ENCODE measurements around the gene MLLT3.

MLLT3 gene

DNA sequence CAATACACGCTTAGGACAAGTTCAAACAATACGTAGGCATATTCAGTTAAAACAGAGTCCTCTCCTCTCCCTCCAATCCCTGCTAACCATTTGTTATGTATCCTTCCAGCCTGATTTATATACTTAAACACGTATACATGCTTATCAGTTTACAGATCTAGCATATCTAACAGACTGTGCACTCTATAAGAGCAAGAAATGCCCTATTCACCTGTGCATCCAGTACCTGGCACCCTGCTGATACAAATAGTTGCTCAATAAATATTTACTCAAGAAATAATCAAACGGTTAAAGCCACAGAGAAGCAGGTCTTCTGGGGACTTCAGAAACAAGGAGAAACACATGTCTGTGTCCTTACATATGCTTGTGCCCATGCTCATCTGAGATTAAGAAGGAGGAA, 55.9 kb downstream of the MLLT3 start:
- TF ChIP-seq TAF1 (IDR thresholded peaks at IDR 0.05; ENCODE audit: low read depth, low read length) (no peak), PAX5 (IDR thresholded peaks at IDR 0.05; ENCODE audit: insufficient read depth, low read length, severe bottlenecking) (no peak), POU2F2 (IDR thresholded peaks at IDR 0.05; ENCODE audit: low read depth, low read length) (no peak), POLR2AphosphoS5 (IDR thresholded peaks at IDR 0.05; ENCODE audit: low read depth, low read length) (no peak), POLR2A (IDR thresholded peaks at IDR 0.05; ENCODE audit: low read depth, low read length) (no peak), SPI1 (IDR thresholded peaks at IDR 0.05; ENCODE audit: low read depth, low read length) (no peak)
- DNase-seq (ENCODE audit: insufficient read length, low spot score) (no peak), FAIRE-seq (peak; percentile 66)

DNA sequence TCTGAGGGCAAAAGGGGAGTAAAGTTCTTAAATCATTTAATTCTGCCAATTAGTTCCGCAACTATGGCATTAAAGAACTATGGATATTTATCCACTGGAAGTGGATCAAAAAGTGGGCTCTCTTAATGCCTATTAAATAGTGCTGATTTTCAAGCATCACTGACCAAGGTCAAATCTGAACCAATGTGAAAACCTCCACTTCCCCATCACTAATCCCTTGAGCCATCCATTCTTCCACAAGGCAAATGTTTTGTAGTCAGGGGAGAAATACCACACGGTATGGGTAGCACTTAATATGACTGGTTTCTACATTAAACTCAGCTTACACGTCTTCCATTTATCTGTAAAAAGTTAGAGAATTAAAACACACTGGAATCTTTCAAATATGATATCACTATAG, 57.6 kb downstream of the MLLT3 start:
- peak; percentile 69 for FAIRE-seq
- DNase-seq (ENCODE audit: insufficient read length, low spot score), result no peak
- TF ChIP-seq PAX5 (IDR thresholded peaks at IDR 0.05; ENCODE audit: insufficient read depth, low read length, severe bottlenecking) (no peak), POLR2AphosphoS5 (IDR thresholded peaks at IDR 0.05; ENCODE audit: low read depth, low read length) (no peak), POU2F2 (IDR thresholded peaks at IDR 0.05; ENCODE audit: low read depth, low read length) (no peak), POLR2A (IDR thresholded peaks at IDR 0.05; ENCODE audit: low read depth, low read length) (no peak), TAF1 (IDR thresholded peaks at IDR 0.05; ENCODE audit: low read depth, low read length) (no peak), SPI1 (IDR thresholded peaks at IDR 0.05; ENCODE audit: low read depth, low read length) (peak; percentile 62)

DNA sequence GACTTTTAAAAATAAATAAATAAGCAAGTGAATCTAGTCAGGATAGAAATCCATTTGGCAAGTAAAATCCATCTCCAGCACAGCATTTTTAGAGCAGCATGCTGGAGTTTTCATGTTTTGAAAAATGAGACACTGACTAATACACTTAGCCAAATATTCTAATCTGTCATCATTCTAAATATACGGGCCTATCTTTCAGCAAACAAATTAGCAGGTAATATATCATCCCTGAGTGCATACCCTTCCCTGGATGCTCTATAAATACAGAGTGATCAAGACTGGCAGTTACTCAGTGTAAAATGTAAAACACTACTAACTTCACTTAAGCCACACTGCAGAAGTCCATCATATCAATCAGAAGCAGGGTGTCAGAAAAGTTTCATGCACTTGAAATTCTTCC, 58.4 kb downstream of the MLLT3 start:
- no peak for DNase-seq (ENCODE audit: insufficient read length, low spot score)
- TF ChIP-seq POU2F2 (IDR thresholded peaks at IDR 0.05; ENCODE audit: low read depth, low read length), result no peak
- no peak for TF ChIP-seq TAF1 (IDR thresholded peaks at IDR 0.05; ENCODE audit: low read depth, low read length)
- TF ChIP-seq POLR2A (IDR thresholded peaks at IDR 0.05; ENCODE audit: low read depth, low read length), result no peak
- no peak for TF ChIP-seq POLR2AphosphoS5 (IDR thresholded peaks at IDR 0.05; ENCODE audit: low read depth, low read length)
- TF ChIP-seq SPI1 (IDR thresholded peaks at IDR 0.05; ENCODE audit: low read depth, low read length), result no peak
- FAIRE-seq, result no peak

DNA sequence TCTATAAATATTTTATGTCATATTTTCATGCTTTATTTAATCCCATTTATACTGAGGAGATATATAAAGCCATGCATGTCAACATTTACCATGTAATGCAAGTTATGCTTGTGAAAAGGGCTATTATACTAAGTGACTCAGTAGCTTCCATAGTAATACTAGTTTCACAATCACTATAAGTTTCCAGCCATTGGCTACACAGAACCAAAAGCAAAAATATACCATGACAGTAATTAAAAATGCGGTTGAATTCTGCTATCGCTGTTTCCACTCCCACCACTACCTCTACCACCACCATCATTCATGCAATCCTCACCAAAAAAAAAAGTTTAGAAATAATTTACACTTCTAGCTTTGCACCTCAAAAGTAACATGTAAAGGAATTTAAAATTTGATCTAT, 60.2 kb downstream of the MLLT3 start:
- FAIRE-seq (peak; percentile 33), DNase-seq (ENCODE audit: insufficient read length, low spot score) (no peak)
- TF ChIP-seq SPI1 (IDR thresholded peaks at IDR 0.05; ENCODE audit: low read depth, low read length) (no peak), PAX5 (IDR thresholded peaks at IDR 0.05; ENCODE audit: insufficient read depth, low read length, severe bottlenecking) (no peak), POLR2AphosphoS5 (IDR thresholded peaks at IDR 0.05; ENCODE audit: low read depth, low read length) (no peak), TAF1 (IDR thresholded peaks at IDR 0.05; ENCODE audit: low read depth, low read length) (no peak), POU2F2 (IDR thresholded peaks at IDR 0.05; ENCODE audit: low read depth, low read length) (no peak)

DNA sequence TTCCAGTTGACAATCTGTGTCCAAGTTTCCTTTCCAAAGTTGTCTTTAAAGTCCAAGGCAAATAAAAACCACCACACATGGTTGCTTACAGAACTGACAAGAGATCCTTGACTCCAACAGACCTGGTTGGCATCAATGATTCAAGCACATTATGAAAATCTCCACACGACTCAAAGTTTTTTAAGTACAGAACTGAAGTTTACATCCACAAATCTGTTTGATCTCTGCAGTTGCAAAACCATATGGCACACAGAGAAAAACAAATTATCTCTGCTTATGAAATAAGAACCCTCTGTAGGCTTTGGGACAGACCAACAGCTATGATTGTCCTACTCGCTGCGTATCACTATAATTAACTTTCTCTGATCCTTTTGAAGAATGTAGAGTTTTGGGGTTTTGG, 60.8 kb downstream of the MLLT3 start:
- no peak for TF ChIP-seq SPI1 (IDR thresholded peaks at IDR 0.05; ENCODE audit: low read depth, low read length)
- TF ChIP-seq PAX5 (IDR thresholded peaks at IDR 0.05; ENCODE audit: insufficient read depth, low read length, severe bottlenecking), result no peak
- no peak for TF ChIP-seq TAF1 (IDR thresholded peaks at IDR 0.05; ENCODE audit: low read depth, low read length)
- TF ChIP-seq POU2F2 (IDR thresholded peaks at IDR 0.05; ENCODE audit: low read depth, low read length), result no peak
- no peak for TF ChIP-seq POLR2A (IDR thresholded peaks at IDR 0.05; ENCODE audit: low read depth, low read length)
- no peak for TF ChIP-seq POLR2AphosphoS5 (IDR thresholded peaks at IDR 0.05; ENCODE audit: low read depth, low read length)
- DNase-seq (ENCODE audit: insufficient read length, low spot score) (no peak), FAIRE-seq (no peak)

DNA sequence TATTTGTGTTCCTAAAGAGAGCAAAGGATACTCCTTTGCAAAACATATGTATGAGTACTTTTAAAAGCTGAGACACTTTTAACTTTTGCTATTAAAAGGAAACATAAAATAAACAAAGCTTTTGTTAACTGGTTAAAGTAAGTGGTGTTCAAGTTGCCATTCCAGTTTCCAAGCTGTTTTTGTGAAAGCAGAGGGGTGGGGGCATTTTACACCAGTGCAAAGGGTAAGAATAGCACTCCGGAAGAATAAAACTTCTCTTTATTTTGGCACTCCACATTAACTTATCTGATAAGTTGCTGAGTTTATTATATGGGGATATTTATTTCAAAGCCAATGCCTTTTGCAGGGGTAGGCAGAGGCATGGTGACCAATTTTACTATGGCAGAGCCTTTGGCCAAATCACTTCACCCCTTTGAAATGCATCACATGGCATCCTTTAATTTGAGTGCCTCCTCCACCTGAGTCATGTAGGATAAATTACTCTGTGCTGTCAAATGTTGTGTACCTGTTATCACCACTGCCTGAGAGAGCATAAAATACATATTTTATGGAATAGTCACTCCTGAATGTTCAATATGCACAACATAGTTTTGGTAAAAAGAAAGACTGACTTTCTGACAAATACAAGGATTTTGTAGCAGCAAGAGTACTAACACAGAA, 62.9 kb downstream of the MLLT3 start:
- TF ChIP-seq POLR2AphosphoS5 (IDR thresholded peaks at IDR 0.05; ENCODE audit: low read depth, low read length) (no peak), POU2F2 (IDR thresholded peaks at IDR 0.05; ENCODE audit: low read depth, low read length) (no peak), TAF1 (IDR thresholded peaks at IDR 0.05; ENCODE audit: low read depth, low read length) (no peak), SPI1 (IDR thresholded peaks at IDR 0.05; ENCODE audit: low read depth, low read length) (no peak)
- DNase-seq (ENCODE audit: insufficient read length, low spot score), result no peak
- peak; percentile 50 for FAIRE-seq

DNA sequence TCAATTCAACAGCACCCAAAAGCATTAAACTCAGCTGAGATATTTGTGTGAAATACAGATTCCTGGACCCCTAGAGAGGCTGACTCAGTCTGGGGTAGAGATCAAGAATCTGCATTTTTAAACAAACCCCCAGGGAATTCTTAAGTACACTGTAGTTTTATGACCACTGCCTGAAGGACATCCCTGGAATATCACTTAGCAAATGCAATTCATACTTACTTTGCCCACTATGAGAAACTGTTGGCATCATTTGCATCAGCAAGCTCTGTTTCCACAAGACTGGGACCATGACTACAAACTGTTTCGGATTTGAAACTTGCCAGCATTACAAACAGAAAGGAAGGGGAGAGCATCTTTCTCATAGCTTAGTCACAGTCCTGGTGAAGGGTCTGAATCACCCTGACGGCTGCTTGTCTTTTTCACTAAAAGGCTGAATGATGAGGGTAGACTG, 63.7 kb downstream of the MLLT3 start:
- TF ChIP-seq TAF1 (IDR thresholded peaks at IDR 0.05; ENCODE audit: low read depth, low read length) (no peak), PAX5 (IDR thresholded peaks at IDR 0.05; ENCODE audit: insufficient read depth, low read length, severe bottlenecking) (no peak), POU2F2 (IDR thresholded peaks at IDR 0.05; ENCODE audit: low read depth, low read length) (no peak), POLR2AphosphoS5 (IDR thresholded peaks at IDR 0.05; ENCODE audit: low read depth, low read length) (no peak), POLR2A (IDR thresholded peaks at IDR 0.05; ENCODE audit: low read depth, low read length) (no peak), SPI1 (IDR thresholded peaks at IDR 0.05; ENCODE audit: low read depth, low read length) (no peak)
- DNase-seq (ENCODE audit: insufficient read length, low spot score) (no peak), FAIRE-seq (peak; percentile 76)

DNA sequence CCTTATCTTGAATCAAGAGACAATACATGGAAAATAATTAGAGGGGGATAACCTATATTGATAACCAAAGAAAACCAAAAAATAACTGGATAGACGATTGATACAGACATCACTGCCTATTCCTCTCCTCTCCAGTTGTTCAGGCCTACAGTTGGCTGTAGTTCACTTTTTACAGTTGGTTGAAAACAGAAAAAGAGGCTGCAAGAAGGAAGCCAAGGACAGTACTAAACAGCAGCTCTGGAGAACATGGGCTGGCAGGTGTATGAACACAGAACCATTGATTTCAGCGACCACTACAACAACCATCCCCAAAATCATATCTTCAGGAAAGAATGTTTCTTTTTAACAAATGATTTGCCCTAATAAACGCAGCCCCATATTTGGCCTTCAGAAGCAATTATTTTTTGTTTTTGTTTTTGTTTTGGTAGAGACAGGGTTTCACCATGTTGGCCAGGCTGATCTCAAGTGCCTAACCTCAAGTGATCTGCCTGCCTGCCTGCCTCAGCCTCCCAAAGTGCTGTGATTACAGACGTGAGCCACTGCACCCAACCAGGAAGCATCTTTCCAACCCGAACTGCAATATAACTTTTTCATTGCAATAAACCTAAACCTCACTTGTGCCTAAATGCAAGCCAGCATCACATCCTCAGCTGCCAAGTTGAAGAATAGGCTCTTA, 64.3 kb downstream of the MLLT3 start:
- no peak for TF ChIP-seq POU2F2 (IDR thresholded peaks at IDR 0.05; ENCODE audit: low read depth, low read length)
- DNase-seq (ENCODE audit: insufficient read length, low spot score), result no peak
- no peak for FAIRE-seq

DNA sequence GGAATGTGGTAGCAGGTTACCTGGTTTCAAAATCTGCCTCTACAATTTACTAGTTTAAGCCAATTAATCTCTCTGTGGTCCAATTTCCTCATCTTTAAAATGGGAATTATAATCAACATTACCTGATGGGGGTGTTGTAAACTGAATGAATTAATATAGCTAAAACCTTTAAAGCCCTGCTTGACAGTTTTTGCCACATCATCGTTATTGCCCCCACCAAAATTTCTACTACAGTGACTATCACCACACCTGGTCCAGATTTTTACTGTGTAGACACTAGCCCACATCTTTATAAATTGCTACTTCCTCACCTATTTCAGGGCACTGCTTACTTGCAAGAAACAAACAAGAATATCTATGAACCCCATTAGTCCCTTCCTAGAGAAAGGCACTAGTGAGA, 65.0 kb downstream of the MLLT3 start:
- DNase-seq (ENCODE audit: insufficient read length, low spot score) (no peak), FAIRE-seq (peak; percentile 55)
- no peak for TF ChIP-seq POU2F2 (IDR thresholded peaks at IDR 0.05; ENCODE audit: low read depth, low read length)
- TF ChIP-seq POLR2AphosphoS5 (IDR thresholded peaks at IDR 0.05; ENCODE audit: low read depth, low read length), result no peak
- TF ChIP-seq POLR2A (IDR thresholded peaks at IDR 0.05; ENCODE audit: low read depth, low read length), result no peak
- no peak for TF ChIP-seq TAF1 (IDR thresholded peaks at IDR 0.05; ENCODE audit: low read depth, low read length)
- no peak for TF ChIP-seq PAX5 (IDR thresholded peaks at IDR 0.05; ENCODE audit: insufficient read depth, low read length, severe bottlenecking)
- no peak for TF ChIP-seq SPI1 (IDR thresholded peaks at IDR 0.05; ENCODE audit: low read depth, low read length)
